Tibial nerve (tissue), 4 donors: ENCODE results near the gene UBA7.

Experiments used
- EP300 ChIP-seq, 2 donors: sonication (generic); formaldehyde crosslinking; IDR thresholded peaks; one replicate each; pipeline ENCODE4 v1.6.1; 2017; ENCODE audit warnings: antibody characterized with exemption in 2 of 2, mild to moderate bottlenecking in 1 of 2
- POLR2A ChIP-seq, 2 donors: fragments of 450-650 bp; IDR thresholded peaks; one replicate each; pipeline ENCODE4 v1.6.1; 2017; ENCODE audit warnings: antibody characterized with exemption in 2 of 2, mild to moderate bottlenecking in 2 of 2, moderate library complexity in 2 of 2
- TF ChIP-seq, protein P1 (sequence below), 5 experiments: fragments of 200-600 bp in 3 of 5; fragments of 450-650 bp in 2 of 5; sonication (generic) in 3 of 5; IDR thresholded peaks; one replicate each; pipeline ENCODE4 v1.5.1; 2016 to 2019; ENCODE audit warnings: antibody characterized with exemption in 5 of 5, mild to moderate bottlenecking in 3 of 5, moderate library complexity in 2 of 5

DNA sequence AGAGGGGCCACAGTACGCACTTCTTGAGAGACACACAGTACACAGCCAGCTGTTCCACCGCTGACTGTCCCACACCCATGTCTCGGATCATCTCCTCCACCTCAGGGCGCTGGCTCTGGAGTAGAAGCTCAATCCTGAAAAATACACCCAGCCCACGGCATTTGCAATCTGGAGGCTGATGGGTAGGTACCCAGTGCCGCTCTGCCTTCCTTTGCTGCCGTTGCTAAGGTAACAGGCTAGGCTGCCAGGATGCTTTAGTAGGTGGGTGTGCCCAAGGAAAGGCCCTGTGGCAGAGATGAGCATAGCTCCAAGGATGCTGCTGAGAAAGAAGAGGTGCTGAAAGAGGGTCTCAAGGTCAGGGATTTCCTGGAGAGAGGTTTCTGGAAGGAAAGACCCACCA is 28.1 kb upstream of the UBA7 start:
- TF ChIP-seq, protein P1, sequence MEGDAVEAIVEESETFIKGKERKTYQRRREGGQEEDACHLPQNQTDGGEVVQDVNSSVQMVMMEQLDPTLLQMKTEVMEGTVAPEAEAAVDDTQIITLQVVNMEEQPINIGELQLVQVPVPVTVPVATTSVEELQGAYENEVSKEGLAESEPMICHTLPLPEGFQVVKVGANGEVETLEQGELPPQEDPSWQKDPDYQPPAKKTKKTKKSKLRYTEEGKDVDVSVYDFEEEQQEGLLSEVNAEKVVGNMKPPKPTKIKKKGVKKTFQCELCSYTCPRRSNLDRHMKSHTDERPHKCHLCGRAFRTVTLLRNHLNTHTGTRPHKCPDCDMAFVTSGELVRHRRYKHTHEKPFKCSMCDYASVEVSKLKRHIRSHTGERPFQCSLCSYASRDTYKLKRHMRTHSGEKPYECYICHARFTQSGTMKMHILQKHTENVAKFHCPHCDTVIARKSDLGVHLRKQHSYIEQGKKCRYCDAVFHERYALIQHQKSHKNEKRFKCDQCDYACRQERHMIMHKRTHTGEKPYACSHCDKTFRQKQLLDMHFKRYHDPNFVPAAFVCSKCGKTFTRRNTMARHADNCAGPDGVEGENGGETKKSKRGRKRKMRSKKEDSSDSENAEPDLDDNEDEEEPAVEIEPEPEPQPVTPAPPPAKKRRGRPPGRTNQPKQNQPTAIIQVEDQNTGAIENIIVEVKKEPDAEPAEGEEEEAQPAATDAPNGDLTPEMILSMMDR (IDR thresholded peaks at IDR 0.05): no peak
- TF ChIP-seq POLR2A (IDR thresholded peaks at IDR 0.05) (no peak), EP300 (IDR thresholded peaks at IDR 0.05) (no peak)
